HepG2 (cell line): ENCODE results near the gene YTHDF1. TPM values are rescaled to one million over a fixed set of nuclear protein-coding genes. Genes with fewer than 3 reads are reported as not detected.

ENCODE experiments used
- ATF5 ChIP-seq: sonication (generic); formaldehyde crosslinking; IDR thresholded peaks from 2 replicates; pipeline ENCODE4 v1.4.0; 2020; ENCODE audit warnings: mild to moderate bottlenecking, low read depth, missing genetic modification reagents
- DNMT3B ChIP-seq: conservative IDR thresholded peaks from 2 replicates; pipeline ENCODE4 v1.6.1; 2016; ENCODE audit warnings: missing biosample characterization, control low read depth
- HNRNPLL ChIP-seq: fragments of 200-400 bp; formaldehyde crosslinking; IDR thresholded peaks from 2 replicates; pipeline ENCODE4 v1.6.1; 2017; ENCODE audit warnings: mild to moderate bottlenecking, low read depth, low read length; ENCODE audit not compliant: poor library complexity, severe bottlenecking
- IKZF5 ChIP-seq: IDR thresholded peaks from 2 replicates; pipeline ENCODE4 v1.6.1; 2018; ENCODE audit warnings: missing genetic modification reagents, mild to moderate bottlenecking, missing compliant biosample characterization
- KIAA2018 ChIP-seq: sonication (generic); formaldehyde crosslinking; IDR thresholded peaks from 2 replicates; pipeline ENCODE4 v1.5.0; 2020; ENCODE audit warnings: mild to moderate bottlenecking, missing genetic modification reagents, borderline replicate concordance
- MAX ChIP-seq: IDR thresholded peaks from 2 replicates; pipeline ENCODE4 v1.6.1; 2012; ENCODE audit warnings: inconsistent platforms
- SAFB2 ChIP-seq: sonication (generic); formaldehyde crosslinking; IDR thresholded peaks from 2 replicates; pipeline ENCODE4 v1.5.1; 2020; ENCODE audit warnings: missing genetic modification reagents, low read depth, mild to moderate bottlenecking, borderline replicate concordance
- TSC22D2 ChIP-seq: sonication (generic); formaldehyde crosslinking; IDR thresholded peaks from 2 replicates; pipeline ENCODE4 v1.5.1; 2020; ENCODE audit warnings: missing genetic modification reagents, mild to moderate bottlenecking, borderline replicate concordance
- ZFP91 ChIP-seq: sonication (generic); formaldehyde crosslinking; IDR thresholded peaks from 2 replicates; pipeline ENCODE4 v1.9.0; 2022; ENCODE audit warnings: missing genetic modification reagents, mild to moderate bottlenecking, borderline replicate concordance
- ZNF777 ChIP-seq: sonication (generic); formaldehyde crosslinking; IDR thresholded peaks from 2 replicates; pipeline ENCODE4 v1.4.0; 2020; ENCODE audit warnings: missing genetic modification reagents
- polyA plus RNA-seq, 8 experiments: library from polyadenylated mRNA; depleted of rRNA in 3 of 8; stranded (reverse) in 7 of 8; unstranded in 1 of 8; fragments of >200 nt; fragmentation: Illumina TruSeq in 4 of 8; extraction: Trizol in 4 of 8; gene quantifications; 2 replicates each; pipeline versions ENCODE4 v1.2.1 to v1.2.3, GENCODE V29; 2011 to 2016; ENCODE audit warnings: low read depth in 4 of 8, missing spikeins in 1 of 8, mixed read lengths in 1 of 8; ENCODE audit not compliant: insufficient read depth in 1 of 8
- total RNA-seq, 5 experiments: library from RNA; depleted of rRNA; stranded (reverse); fragments of >200 nt; fragmentation: Illumina TruSeq; extraction: Trizol; gene quantifications; 2 replicates each; pipeline ENCODE4 v1.2.3, GENCODE V29; 2016; ENCODE audit warnings: low read depth in 1 of 5
- TF ChIP-seq, protein P1 (sequence below): sonication (generic); formaldehyde crosslinking; conservative IDR thresholded peaks from 2 replicates; pipeline ENCODE4 v1.8.0; 2022; ENCODE audit warnings: mild to moderate bottlenecking, moderate library complexity, missing genetic modification reagents

Gene YTHDF1
- total and polyA plus RNA-seq, 2 of the 13 experiments (the other 11 are each of a cell fraction or from before 2014, with no cell fraction given): 34.5 to 37.7 TPM

DNA sequence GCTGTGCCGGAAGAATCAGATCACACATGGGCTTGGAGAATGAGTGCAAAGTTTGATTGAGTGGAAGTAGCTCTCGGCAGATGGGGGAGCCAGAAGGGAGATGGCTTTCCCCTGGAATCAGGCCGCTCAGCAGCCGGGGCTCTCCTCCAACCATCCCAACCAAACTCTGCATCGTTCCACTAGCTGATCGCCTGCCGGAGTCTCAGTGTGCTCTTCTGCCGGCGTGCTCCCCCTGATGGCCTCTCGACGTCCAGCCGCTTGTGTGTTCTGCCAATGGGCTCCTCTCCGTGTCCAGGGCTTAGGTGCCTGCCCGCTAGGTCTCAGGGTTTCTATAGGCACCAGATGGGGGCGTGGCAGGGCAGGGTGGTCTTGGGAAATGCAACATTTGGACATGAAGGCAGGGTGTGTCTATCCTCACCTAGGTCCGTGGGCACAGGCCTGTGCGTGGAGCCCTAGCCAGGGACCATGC is 14.9 kb upstream of the YTHDF1 start (continued):
- TF ChIP-seq, protein P1, sequence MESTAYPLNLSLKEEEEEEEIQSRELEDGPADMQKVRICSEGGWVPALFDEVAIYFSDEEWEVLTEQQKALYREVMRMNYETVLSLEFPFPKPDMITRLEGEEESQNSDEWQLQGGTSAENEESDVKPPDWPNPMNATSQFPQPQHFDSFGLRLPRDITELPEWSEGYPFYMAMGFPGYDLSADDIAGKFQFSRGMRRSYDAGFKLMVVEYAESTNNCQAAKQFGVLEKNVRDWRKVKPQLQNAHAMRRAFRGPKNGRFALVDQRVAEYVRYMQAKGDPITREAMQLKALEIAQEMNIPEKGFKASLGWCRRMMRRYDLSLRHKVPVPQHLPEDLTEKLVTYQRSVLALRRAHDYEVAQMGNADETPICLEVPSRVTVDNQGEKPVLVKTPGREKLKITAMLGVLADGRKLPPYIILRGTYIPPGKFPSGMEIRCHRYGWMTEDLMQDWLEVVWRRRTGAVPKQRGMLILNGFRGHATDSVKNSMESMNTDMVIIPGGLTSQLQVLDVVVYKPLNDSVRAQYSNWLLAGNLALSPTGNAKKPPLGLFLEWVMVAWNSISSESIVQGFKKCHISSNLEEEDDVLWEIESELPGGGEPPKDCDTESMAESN (CRISPR knock-in tag): no peak
- TF ChIP-seq ATF5 (CRISPR knock-in tag) (no peak), MAX (no peak; the same call in 1 of the 2 replicates), TSC22D2 (CRISPR knock-in tag) (0 out of 2 replicates have a peak, but pooled peaks have one; percentile 8), IKZF5 (CRISPR knock-in tag) (peak; percentile 60; the same call in 1 of the 2 replicates), ZFP91 (CRISPR knock-in tag) (peak; percentile 77), SAFB2 (no peak), KIAA2018 (CRISPR knock-in tag) (no peak), HNRNPLL (peak; percentile 38), ZNF777 (CRISPR knock-in tag) (no peak), DNMT3B (CRISPR knock-in tag) (no peak)
